ENCODE measurements around the gene TTN.

- TF ChIP-seq CTCF (IDR thresholded peaks at IDR 0.05), result no peak
- TF ChIP-seq POLR2A (IDR thresholded peaks at IDR 0.05), result no peak
Measured at GRCh38 chr2:178521304-178522150, 285.7 kb downstream of the TTN start.

All from testis (tissue), 2 donors.